IMR-90 (cell line): ENCODE results near the gene HFM1.
"Not testable (repeated sequence)": the region's sequence is repeated elsewhere in the genome, so short reads cannot be mapped to it uniquely, and the experiment has no call there.

Experiments used
- BHLHE40 ChIP-seq: fragments of 150-350 bp; IDR thresholded peaks from 2 replicates; pipeline ENCODE4 v1.6.1; 2016; ENCODE audit warnings: mild to moderate bottlenecking, low read depth, low read length
- CEBPB ChIP-seq: IDR thresholded peaks from 2 replicates; pipeline ENCODE4 v1.6.1; 2012; ENCODE audit warnings: low read depth, low read length, improper control_type of control experiment
- CHD1 ChIP-seq: IDR thresholded peaks from 2 replicates; pipeline ENCODE4 v1.6.1; 2012; ENCODE audit warnings: low read depth, low read length, improper control_type of control experiment
- MAFK ChIP-seq: IDR thresholded peaks from 2 replicates; pipeline ENCODE4 v1.6.1; 2012; ENCODE audit warnings: low read depth, low read length, improper control_type of control experiment
- NFE2L2 ChIP-seq: fragments of 150-350 bp; IDR thresholded peaks from 2 replicates; pipeline ENCODE4 v1.6.1; 2016; ENCODE audit warnings: low read depth, mild to moderate bottlenecking, low read length
- POLR2A ChIP-seq: IDR thresholded peaks from 2 replicates; pipeline ENCODE4 v1.6.1; 2012; ENCODE audit warnings: mild to moderate bottlenecking, low read depth, low read length
- RAD21 ChIP-seq: IDR thresholded peaks from 2 replicates; pipeline ENCODE4 v1.6.1; 2012; ENCODE audit warnings: low read length, improper control_type of control experiment
- RFX5 ChIP-seq: IDR thresholded peaks from 2 replicates; pipeline ENCODE4 v1.8.0; 2012; ENCODE audit warnings: low read depth, mild to moderate bottlenecking, low read length, moderate library complexity
- SMC3 ChIP-seq: fragments of 150-350 bp; IDR thresholded peaks from 2 replicates; pipeline ENCODE4 v1.6.1; 2016; ENCODE audit warnings: low read depth, mild to moderate bottlenecking, antibody characterized with exemption, low read length, moderate library complexity
- TF ChIP-seq, protein P1 (sequence below): conservative IDR thresholded peaks from 2 replicates; pipeline ENCODE4 v1.5.1; 2012; ENCODE audit warnings: mild to moderate bottlenecking, low read depth, low read length, improper control_type of control experiment
- TF ChIP-seq, protein P2 (sequence below): fragments of 150-350 bp; IDR thresholded peaks from 2 replicates; pipeline ENCODE4 v1.6.1; 2017; ENCODE audit warnings: mild to moderate bottlenecking, antibody characterized with exemption, low read length, low read depth

DNA sequence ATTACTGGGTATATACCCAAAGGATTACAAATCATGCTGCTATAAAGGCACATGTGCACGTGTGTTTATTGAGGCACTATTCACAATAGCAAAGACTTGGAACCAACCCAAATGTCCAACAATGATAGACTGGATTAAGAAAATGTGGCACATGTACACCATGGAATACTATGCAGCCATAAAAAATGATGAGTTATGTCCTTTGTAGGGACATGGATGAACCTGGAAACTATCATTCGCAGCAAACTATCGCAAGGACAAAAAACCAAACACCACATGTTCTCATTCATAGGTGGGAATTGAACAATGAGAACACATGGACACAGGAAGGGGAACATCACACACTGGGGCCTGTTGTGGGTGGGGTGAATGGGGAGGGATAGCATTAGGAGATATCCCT, 32.4 kb downstream of the HFM1 start:
- TF ChIP-seq, protein P1, sequence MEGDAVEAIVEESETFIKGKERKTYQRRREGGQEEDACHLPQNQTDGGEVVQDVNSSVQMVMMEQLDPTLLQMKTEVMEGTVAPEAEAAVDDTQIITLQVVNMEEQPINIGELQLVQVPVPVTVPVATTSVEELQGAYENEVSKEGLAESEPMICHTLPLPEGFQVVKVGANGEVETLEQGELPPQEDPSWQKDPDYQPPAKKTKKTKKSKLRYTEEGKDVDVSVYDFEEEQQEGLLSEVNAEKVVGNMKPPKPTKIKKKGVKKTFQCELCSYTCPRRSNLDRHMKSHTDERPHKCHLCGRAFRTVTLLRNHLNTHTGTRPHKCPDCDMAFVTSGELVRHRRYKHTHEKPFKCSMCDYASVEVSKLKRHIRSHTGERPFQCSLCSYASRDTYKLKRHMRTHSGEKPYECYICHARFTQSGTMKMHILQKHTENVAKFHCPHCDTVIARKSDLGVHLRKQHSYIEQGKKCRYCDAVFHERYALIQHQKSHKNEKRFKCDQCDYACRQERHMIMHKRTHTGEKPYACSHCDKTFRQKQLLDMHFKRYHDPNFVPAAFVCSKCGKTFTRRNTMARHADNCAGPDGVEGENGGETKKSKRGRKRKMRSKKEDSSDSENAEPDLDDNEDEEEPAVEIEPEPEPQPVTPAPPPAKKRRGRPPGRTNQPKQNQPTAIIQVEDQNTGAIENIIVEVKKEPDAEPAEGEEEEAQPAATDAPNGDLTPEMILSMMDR = not testable (repeated sequence)
- TF ChIP-seq NFE2L2, RAD21, RFX5, BHLHE40, POLR2A, SMC3, CHD1, CEBPB, MAFK: not testable (repeated sequence)
- TF ChIP-seq, protein P2, sequence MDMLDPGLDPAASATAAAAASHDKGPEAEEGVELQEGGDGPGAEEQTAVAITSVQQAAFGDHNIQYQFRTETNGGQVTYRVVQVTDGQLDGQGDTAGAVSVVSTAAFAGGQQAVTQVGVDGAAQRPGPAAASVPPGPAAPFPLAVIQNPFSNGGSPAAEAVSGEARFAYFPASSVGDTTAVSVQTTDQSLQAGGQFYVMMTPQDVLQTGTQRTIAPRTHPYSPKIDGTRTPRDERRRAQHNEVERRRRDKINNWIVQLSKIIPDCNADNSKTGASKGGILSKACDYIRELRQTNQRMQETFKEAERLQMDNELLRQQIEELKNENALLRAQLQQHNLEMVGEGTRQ = not testable (repeated sequence)
